ENCODE results near the gene VPS72. TPM values are rescaled to one million over a fixed set of nuclear protein-coding genes. Genes with fewer than 3 reads are reported as not detected.
A peak's percentile ranks its signal among the peaks of the same experiment; 100 is the strongest.

The VPS72 gene, protein sequence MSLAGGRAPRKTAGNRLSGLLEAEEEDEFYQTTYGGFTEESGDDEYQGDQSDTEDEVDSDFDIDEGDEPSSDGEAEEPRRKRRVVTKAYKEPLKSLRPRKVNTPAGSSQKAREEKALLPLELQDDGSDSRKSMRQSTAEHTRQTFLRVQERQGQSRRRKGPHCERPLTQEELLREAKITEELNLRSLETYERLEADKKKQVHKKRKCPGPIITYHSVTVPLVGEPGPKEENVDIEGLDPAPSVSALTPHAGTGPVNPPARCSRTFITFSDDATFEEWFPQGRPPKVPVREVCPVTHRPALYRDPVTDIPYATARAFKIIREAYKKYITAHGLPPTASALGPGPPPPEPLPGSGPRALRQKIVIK
- 10 to 100 TPM; 23.4 to 32.1 TPM for total RNA-seq

DNA sequence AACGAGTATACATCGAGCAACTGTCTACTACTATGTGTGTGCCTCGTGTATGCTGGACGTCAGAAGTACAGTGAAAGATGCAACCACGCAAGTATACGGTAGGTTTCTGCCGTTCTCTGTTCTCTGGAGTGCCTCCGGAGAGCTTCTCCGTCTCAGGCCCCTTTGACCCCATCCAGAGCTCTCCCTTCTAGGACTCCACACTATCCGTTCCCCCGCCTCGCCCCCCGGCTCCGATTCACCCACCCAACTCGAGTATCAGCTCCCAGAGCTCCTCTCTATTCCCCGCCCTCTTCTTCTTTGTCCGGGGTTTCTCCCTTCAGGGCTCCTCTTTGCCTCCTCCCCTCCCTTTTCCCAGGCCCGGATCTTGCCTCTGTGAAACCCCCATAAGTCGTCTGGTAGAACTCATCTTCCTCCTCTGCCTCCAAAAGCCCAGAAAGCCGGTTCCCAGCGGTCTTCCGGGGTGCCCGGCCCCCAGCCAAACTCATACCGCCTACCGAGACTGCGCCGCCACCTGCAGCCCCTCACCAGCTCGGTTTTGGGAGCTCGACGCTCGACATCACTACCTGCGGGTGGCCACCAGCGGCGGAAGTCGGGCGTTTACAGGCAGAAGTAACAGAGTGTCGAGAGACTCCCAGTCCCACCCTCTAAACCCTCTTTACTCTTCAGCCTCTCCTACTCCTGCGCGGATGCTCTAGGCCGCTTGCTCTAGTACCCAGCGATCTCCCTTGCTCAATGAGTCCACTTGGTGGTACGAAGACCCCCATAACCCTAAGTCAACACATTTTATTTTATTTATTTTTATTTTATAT lies at the start of gene VPS72:
Gene VPS72, minus strand, starts transcription at position 561 of the 809 bp plus-strand sequence. Its CDS starts 76 bp downstream, at position 485.
- DNase-seq (ENCODE audit: low spot score) = peak; percentile 88
- TF ChIP-seq, protein P1, sequence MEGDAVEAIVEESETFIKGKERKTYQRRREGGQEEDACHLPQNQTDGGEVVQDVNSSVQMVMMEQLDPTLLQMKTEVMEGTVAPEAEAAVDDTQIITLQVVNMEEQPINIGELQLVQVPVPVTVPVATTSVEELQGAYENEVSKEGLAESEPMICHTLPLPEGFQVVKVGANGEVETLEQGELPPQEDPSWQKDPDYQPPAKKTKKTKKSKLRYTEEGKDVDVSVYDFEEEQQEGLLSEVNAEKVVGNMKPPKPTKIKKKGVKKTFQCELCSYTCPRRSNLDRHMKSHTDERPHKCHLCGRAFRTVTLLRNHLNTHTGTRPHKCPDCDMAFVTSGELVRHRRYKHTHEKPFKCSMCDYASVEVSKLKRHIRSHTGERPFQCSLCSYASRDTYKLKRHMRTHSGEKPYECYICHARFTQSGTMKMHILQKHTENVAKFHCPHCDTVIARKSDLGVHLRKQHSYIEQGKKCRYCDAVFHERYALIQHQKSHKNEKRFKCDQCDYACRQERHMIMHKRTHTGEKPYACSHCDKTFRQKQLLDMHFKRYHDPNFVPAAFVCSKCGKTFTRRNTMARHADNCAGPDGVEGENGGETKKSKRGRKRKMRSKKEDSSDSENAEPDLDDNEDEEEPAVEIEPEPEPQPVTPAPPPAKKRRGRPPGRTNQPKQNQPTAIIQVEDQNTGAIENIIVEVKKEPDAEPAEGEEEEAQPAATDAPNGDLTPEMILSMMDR (IDR thresholded peaks at IDR 0.05) = no peak
- H3K4me1 ChIP-seq = peaks cover 0 to 18% of the 10 kb centered on the region in 2 donors
- peaks cover 12% of the 10 kb centered on the region for H3K36me3 ChIP-seq
- H3K27me3 ChIP-seq = no peaks in the 10 kb centered on the region
- H3K9me3 ChIP-seq = no peaks in the 10 kb centered on the region
- H3K4me3 ChIP-seq = peak within 1 kb of the TSS; percentile 69 to 83
- peak within 1 kb of the TSS; percentile 85 to 86 for H3K27ac ChIP-seq

DNA sequence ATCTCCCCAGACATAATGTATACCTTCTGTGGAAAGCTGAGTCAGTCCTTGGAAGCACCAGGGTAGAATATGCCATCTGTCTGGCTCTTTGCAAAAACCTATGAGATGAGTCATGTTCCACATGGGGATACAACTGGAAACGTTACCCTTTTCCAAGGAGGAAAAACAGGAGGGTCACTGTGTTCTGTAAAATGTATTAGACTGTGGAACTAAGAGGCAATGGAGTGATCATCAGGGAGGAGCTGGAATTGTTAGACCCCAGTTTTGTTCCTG lies 48.4 kb upstream of the VPS72 start:
- no peak for DNase-seq (ENCODE audit: low spot score)
- Histone ChIP-seq H3K4me1 (no peaks in the 10 kb centered on the region), H3K4me3 (no peak overlapping the region), H3K9me3 (no peaks in the 10 kb centered on the region), H3K36me3 (peaks cover 96% of the 10 kb centered on the region), H3K27ac (no peak overlapping the region), H3K27me3 (no peaks in the 10 kb centered on the region)
- TF ChIP-seq, protein P1 (IDR thresholded peaks at IDR 0.05) = no peak

DNA sequence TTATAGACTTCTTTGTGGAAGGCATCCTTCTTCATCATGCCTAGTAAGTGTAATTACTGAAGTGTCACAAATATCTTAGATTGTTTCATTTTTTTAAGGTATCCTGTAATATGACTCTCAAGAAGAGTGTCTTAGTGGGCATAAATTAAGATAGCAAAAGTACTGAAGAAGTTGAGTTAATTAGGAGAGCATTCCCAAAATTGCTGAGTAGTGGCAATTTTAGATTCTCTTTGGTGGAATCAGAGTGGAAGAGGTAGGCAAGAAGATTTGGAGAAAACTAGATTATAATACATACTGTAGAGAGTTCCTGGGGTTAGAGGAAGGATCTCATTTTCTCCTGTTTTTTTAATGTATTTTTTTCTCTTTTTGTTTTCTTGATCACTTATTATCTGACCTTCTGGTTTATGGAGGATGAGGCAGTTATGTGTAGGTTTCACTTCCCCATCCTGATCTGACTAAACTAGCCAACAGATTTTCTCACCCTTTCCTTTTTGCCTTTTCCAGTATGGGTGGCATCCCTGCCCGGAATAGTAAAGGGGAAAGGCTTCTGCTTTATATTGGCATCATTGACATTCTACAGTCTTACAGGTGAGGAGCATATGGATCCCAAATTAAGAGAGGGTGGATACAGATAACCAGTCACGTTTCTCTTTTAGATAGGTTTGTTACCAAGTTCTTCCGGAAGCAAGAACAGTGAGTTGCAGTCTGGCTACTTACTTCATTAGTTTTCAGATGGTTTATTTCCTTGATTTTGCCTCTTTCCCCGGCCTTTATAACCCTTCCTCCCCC lies 47.9 kb upstream of the VPS72 start:
- Histone ChIP-seq H3K27ac (no peak overlapping the region), H3K4me3 (no peak overlapping the region), H3K27me3 (no peaks in the 10 kb centered on the region), H3K9me3 (no peaks in the 10 kb centered on the region), H3K36me3 (peaks cover 96% of the 10 kb centered on the region), H3K4me1 (no peaks in the 10 kb centered on the region)
- TF ChIP-seq, protein P1 (IDR thresholded peaks at IDR 0.05) = no peak
- no peak for DNase-seq (ENCODE audit: low spot score)

DNA sequence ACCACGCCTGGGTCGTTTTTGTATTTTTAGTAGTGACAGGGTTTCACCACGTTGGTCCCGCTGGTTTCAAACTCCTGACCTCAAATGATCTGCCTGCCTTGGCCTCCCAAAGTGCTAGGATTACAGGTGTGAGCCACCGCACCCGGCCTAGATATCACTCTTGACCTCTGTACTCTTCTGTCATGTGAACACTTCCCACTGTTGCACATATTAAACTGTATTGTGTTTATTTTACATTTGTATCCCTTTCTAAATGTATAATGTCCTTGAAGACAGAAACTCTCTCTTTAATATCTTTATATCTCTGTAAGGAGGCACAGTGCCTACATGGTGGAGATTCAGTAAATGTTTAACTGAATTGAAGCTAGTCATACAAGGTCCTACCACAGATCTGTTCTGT lies 45.2 kb upstream of the VPS72 start:
- Histone ChIP-seq H3K9me3 (no peaks in the 10 kb centered on the region), H3K27me3 (no peaks in the 10 kb centered on the region), H3K27ac (no peak overlapping the region), H3K36me3 (peaks cover 98% of the 10 kb centered on the region), H3K4me1 (no peaks in the 10 kb centered on the region), H3K4me3 (no peak overlapping the region)
- TF ChIP-seq, protein P1 (IDR thresholded peaks at IDR 0.05) = no peak
- no peak for DNase-seq (ENCODE audit: low spot score)

DNA sequence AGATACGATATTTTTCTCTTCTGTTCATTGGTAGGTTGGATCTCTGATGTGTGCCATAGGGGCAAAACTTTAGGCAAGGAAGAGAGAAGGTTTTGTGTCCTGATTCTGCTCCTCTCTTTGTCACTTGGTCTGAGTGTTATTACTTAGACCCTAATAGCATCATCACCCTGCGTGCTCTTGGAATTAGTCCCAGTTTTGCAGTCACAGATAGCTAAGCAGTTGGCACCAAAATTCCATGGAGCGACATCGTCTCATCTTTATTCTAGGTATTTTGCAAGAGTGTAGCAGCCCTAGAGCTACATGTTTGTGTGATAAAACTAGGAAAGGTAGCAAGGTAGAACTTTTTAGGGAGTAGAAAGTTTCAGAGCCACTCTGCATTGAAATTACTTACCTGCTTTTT lies 32.1 kb upstream of the VPS72 start:
- DNase-seq (ENCODE audit: low spot score) = no peak
- no peak overlapping the region for H3K27ac ChIP-seq
- no peaks in the 10 kb centered on the region for H3K27me3 ChIP-seq
- no peaks in the 10 kb centered on the region for H3K9me3 ChIP-seq
- H3K36me3 ChIP-seq = peaks cover 8% of the 10 kb centered on the region
- peaks cover 0 to 12% of the 10 kb centered on the region in 2 donors for H3K4me1 ChIP-seq
- no peak overlapping the region for H3K4me3 ChIP-seq
- TF ChIP-seq, protein P1 (IDR thresholded peaks at IDR 0.05) = no peak

All from right atrium auricular region (tissue), 2 donors.